Fibroblast of pulmonary artery (primary cell): ENCODE measurements around the gene CERT1.

Experiments
- DNase-seq: peaks from one replicate; pipeline ENCODE4 v3.0.0-alpha.2; 2010; ENCODE audit warnings: low read depth
- H3K4me3 ChIP-seq: replicated peaks from 2 replicates; pipeline ENCODE4 v1.5.1; 2011; ENCODE audit warnings: low read depth, mild to moderate bottlenecking, control low read depth, low read length, moderate library complexity
- CTCF ChIP-seq: IDR thresholded peaks from 2 replicates; pipeline ENCODE4 v1.5.1; 2011; ENCODE audit warnings: mild to moderate bottlenecking, control low read depth, low read length, inconsistent platforms; ENCODE audit errors: missing control alignments

Gene CERT1

GRCh38 chr5:75342836-75343235 lies 168.6 kb downstream of the CERT1 start:
- no peak for TF ChIP-seq CTCF
- no peak overlapping the region for H3K4me3 ChIP-seq
- DNase-seq, result no peak

- no peak for TF ChIP-seq CTCF
- no peak overlapping the region for H3K4me3 ChIP-seq
- no peak for DNase-seq
Measured at GRCh38 chr5:75341934-75342333, 169.5 kb downstream of the CERT1 start.

- no peak overlapping the region for H3K4me3 ChIP-seq
- no peak for TF ChIP-seq CTCF
- DNase-seq, result no peak
Measured at GRCh38 chr5:75340714-75341478, 170.5 kb downstream of the CERT1 start.

DNA sequence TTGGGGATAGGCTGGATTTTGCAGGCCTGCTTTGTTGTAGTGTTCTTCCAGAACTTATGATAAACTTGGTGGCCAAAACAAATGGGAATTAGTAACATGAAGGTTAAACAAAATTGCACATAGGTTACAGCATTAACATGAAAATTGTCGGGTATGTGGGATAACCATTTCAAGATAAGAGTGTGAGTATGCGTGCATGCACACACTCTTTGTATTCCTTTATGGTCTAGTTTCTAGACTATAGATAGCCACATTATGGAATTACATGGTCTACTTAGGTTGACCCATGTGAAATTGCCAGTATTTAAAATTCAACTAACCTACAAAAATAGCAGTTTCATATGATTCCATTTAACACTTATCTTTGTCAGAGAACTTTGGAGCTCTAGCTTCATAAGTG lies 173.0 kb downstream of the CERT1 start:
- no peak for TF ChIP-seq CTCF
- no peak for DNase-seq
- H3K4me3 ChIP-seq, result peak overlapping the region; percentile 93

- TF ChIP-seq CTCF, result no peak
- H3K4me3 ChIP-seq, result peak overlapping the region; percentile 93
- no peak for DNase-seq
Measured at GRCh38 chr5:75337366-75338021, 173.9 kb downstream of the CERT1 start.

DNA sequence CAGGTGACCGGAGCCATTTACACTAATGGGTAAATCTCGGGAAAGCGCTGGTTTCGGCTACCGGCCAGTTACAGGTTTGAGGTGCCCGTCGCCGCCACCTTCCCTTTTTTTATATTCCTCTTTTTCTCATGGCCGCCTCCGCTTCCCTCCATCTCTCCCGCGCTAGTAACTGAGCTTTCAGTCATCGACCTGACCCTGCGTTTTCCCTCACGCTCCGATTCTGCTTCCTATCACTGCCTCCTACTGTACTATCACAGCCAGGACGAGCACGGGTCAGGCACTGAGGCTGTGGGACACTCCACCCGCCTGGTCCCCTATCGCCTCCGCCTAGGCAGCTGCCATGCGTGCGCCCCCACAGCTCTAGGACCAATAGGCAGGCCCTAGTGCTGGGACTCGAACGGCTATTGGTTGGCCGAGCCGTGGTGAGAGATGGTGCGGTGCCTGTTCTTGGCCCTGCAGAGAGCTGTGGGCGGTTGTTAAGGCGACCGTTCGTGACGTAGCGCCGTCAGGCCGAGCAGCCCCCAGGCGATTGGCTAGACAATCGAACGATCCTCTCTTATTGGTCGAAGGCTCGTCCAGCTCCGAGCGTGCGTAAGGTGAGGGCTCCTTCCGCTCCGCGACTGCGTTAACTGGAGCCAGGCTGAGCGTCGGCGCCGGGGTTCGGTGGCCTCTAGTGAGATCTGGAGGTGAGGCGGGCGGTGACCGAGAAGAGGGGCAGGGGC lies 174.7 kb downstream of the CERT1 start, which contains the start of gene HMGCR:
Gene HMGCR (plus strand): TSS at position 606 of the 722 bp plus-strand sequence. CDS start 5,386 bp downstream, outside the sequence.
- TF ChIP-seq CTCF, result no peak
- DNase-seq, result peak; percentile 100
- peak within 1 kb of the TSS; percentile 93 for H3K4me3 ChIP-seq
